ENCODE data around the gene LCA5L. TPM values are rescaled to one million over a fixed set of nuclear protein-coding genes. Genes with fewer than 3 reads are reported as not detected.

LCA5L gene
- total RNA-seq, 1 donor from 2014 or later = not detected

GRCh38 chr21:39444421-39445180 lies 977 bp downstream of the LCA5L start:
- intact Hi-C loops (cut with DNase I) = no loop called here
- H3K4me3 ChIP-seq = peak overlapping the region; percentile 72 to 82
- no peaks in the 10 kb centered on the region for H3K27me3 ChIP-seq
- DNase-seq (ENCODE audit: extremely low spot score in 2 of 2) = no peak
- peak overlapping the region; percentile 90 for H3K27ac ChIP-seq
- H3K4me1 ChIP-seq = peaks cover 13% of the 10 kb centered on the region
- no peaks in the 10 kb centered on the region for H3K9me3 ChIP-seq
- TF ChIP-seq POLR2A (IDR thresholded peaks at IDR 0.05) (no peak), CTCF (IDR thresholded peaks at IDR 0.05) (no peak)
- no peaks in the 10 kb centered on the region for H3K36me3 ChIP-seq

- H3K36me3 ChIP-seq = no peaks in the 10 kb centered on the region
- no peak for DNase-seq (ENCODE audit: extremely low spot score in 2 of 2)
- no peak overlapping the region for H3K4me3 ChIP-seq
- intact Hi-C loops (cut with DNase I) = no loop called here
- H3K4me1 ChIP-seq = peaks cover 13% of the 10 kb centered on the region
- H3K9me3 ChIP-seq = no peaks in the 10 kb centered on the region
- no peaks in the 10 kb centered on the region for H3K27me3 ChIP-seq
- TF ChIP-seq CTCF (IDR thresholded peaks at IDR 0.05) = peak in 1 of 3 experiments; percentile 25
- no peak for TF ChIP-seq POLR2AphosphoS5 (IDR thresholded peaks at IDR 0.05; ENCODE audit: insufficient read depth in 1 of 2, low read depth in 1 of 2)
- no peak overlapping the region for H3K27ac ChIP-seq
Measured at GRCh38 chr21:39441502-39442475, 3.8 kb downstream of the LCA5L start.

GRCh38 chr21:39439232-39439631 lies 6.3 kb downstream of the LCA5L start:
- Histone ChIP-seq H3K36me3 (no peaks in the 10 kb centered on the region), H3K9me3 (no peaks in the 10 kb centered on the region), H3K4me3 (no peak overlapping the region), H3K27ac (no peak overlapping the region), H3K27me3 (no peaks in the 10 kb centered on the region), H3K4me1 (no peaks in the 10 kb centered on the region)
- DNase-seq (ENCODE audit: extremely low spot score in 2 of 2) = no peak
- intact Hi-C loops (cut with DNase I) = no loop called here
- no peak for TF ChIP-seq POLR2AphosphoS5 (IDR thresholded peaks at IDR 0.05; ENCODE audit: insufficient read depth in 1 of 2, low read depth in 1 of 2)
- TF ChIP-seq CTCF (IDR thresholded peaks at IDR 0.05) = no peak
- TF ChIP-seq POLR2A (IDR thresholded peaks at IDR 0.05) = no peak

GRCh38 chr21:39434950-39435349 lies 10.6 kb downstream of the LCA5L start:
- Histone ChIP-seq H3K27me3 (no peaks in the 10 kb centered on the region), H3K27ac (no peak overlapping the region), H3K9me3 (no peaks in the 10 kb centered on the region), H3K4me1 (no peaks in the 10 kb centered on the region), H3K36me3 (no peaks in the 10 kb centered on the region), H3K4me3 (no peak overlapping the region)
- intact Hi-C loops (cut with DNase I) = no loop called here
- TF ChIP-seq POLR2A (IDR thresholded peaks at IDR 0.05) (no peak), POLR2AphosphoS5 (IDR thresholded peaks at IDR 0.05; ENCODE audit: insufficient read depth in 1 of 2, low read depth in 1 of 2) (no peak), CTCF (IDR thresholded peaks at IDR 0.05) (no peak)
- no peak for DNase-seq (ENCODE audit: extremely low spot score in 2 of 2)
